OCI-M1 (cell line): ENCODE data around the gene FAM184A.
"Not testable (repeated sequence)": the region's sequence is repeated elsewhere in the genome, so short reads cannot be mapped to it uniquely, and the experiment has no call there.

Experiments used
- DNase-seq: peaks from one replicate; lab custom pipeline; 2025; lab: John Stamatoyannopoulos, UW

Gene FAM184A

GRCh38 chr6:119020597-119021561 lies 57.6 kb downstream of the FAM184A start:
- no peak for DNase-seq

- not testable (repeated sequence) for DNase-seq
Measured at GRCh38 chr6:119015165-119015564, 63.3 kb downstream of the FAM184A start.

GRCh38 chr6:119012521-119012920 lies 65.9 kb downstream of the FAM184A start:
- DNase-seq: no peak

- not testable (repeated sequence) for DNase-seq
Measured at GRCh38 chr6:119009266-119009665, 69.2 kb downstream of the FAM184A start.

GRCh38 chr6:119006974-119007373 lies 71.5 kb downstream of the FAM184A start:
- no peak for DNase-seq

- no peak for DNase-seq
Measured at GRCh38 chr6:119002069-119002468, 76.4 kb downstream of the FAM184A start.

- no peak for DNase-seq
Measured at GRCh38 chr6:118999494-119000040, 78.9 kb downstream of the FAM184A start.

GRCh38 chr6:118997426-118997825 lies 81.0 kb downstream of the FAM184A start:
- not testable (repeated sequence) for DNase-seq

- DNase-seq: no peak
Measured at GRCh38 chr6:118996289-118996820, 82.1 kb downstream of the FAM184A start.

GRCh38 chr6:118993803-118994251 lies 84.6 kb downstream of the FAM184A start:
- no peak for DNase-seq

- no peak for DNase-seq
Measured at GRCh38 chr6:118993358-118993757, 85.1 kb downstream of the FAM184A start.

- DNase-seq: no peak
Measured at GRCh38 chr6:118992186-118992795, 86.2 kb downstream of the FAM184A start.

GRCh38 chr6:118986312-118986711 lies 92.2 kb downstream of the FAM184A start:
- DNase-seq: no peak

- DNase-seq: no peak
Measured at GRCh38 chr6:118985123-118985830, 93.2 kb downstream of the FAM184A start.

GRCh38 chr6:118984342-118984741 lies 94.1 kb downstream of the FAM184A start:
- no peak for DNase-seq

- DNase-seq: no peak
Measured at GRCh38 chr6:118982575-118982911, 95.9 kb downstream of the FAM184A start.

- no peak for DNase-seq
Measured at GRCh38 chr6:118981884-118982574, 96.4 kb downstream of the FAM184A start.

GRCh38 chr6:118980063-118980462 lies 98.4 kb downstream of the FAM184A start:
- DNase-seq: peak; percentile 44

- DNase-seq: peak; percentile 39
Measured at GRCh38 chr6:118974790-118975189, 103.7 kb downstream of the FAM184A start.

- no peak for DNase-seq
Measured at GRCh38 chr6:118971682-118972081, 106.8 kb downstream of the FAM184A start.

GRCh38 chr6:118970866-118971265 lies 107.6 kb downstream of the FAM184A start:
- no peak for DNase-seq
